ENCODE data around the gene IFT52. TPM values are rescaled to one million over a fixed set of nuclear protein-coding genes. Genes with fewer than 3 reads are reported as not detected.

IFT52 gene
- polyA plus RNA-seq, 3 donors = 17.6 to 28.1 (median 24.1) TPM

GRCh38 chr20:43563429-43563828 is 27.3 kb upstream of the IFT52 start:
- Mint-ChIP-seq H3K4me1 (peaks cover 15% of the 10 kb centered on the region), H3K27ac (peak overlapping the region in 1 of 7 donors; percentile 29)

GRCh38 chr20:43563991-43564390 is 26.7 kb upstream of the IFT52 start:
- Histone ChIP-seq H3K4me3 (replicated peaks in 1 of 3; ENCODE audit: low read depth in 2 of 3, low read length in 3 of 3) (no peak overlapping the region), H3K27me3 (ENCODE audit: control insufficient read depth in 2 of 2, insufficient read depth in 2 of 2, low read length in 2 of 2) (no peaks in the 10 kb centered on the region), H3K36me3 (replicated peaks in 1 of 2; ENCODE audit: control insufficient read depth in 1 of 2, insufficient read depth in 2 of 2, low read length in 2 of 2) (no peaks in the 10 kb centered on the region), H3K27ac (ENCODE audit: low read depth in 1 of 2, low read length in 2 of 2) (no peak overlapping the region), H3K79me2 (ENCODE audit: insufficient read depth, low read length) (no peaks in the 10 kb centered on the region), H3K4me2 (replicated peaks; ENCODE audit: extremely low read depth, low read length, poor library complexity, severe bottlenecking) (no peak overlapping the region), H4K20me1 (ENCODE audit: insufficient read depth, low read length) (no peaks in the 10 kb centered on the region), H3K9me3 (replicated peaks in 1 of 2; ENCODE audit: control insufficient read depth in 1 of 2, insufficient read depth in 1 of 2, low read length in 2 of 2) (no peaks in the 10 kb centered on the region), H2AFZ (ENCODE audit: insufficient read depth, low read depth, low read length, poor library complexity, severe bottlenecking) (no peak overlapping the region), H3K4me1 (ENCODE audit: control insufficient read depth in 1 of 2, insufficient read depth in 2 of 2, low read length in 2 of 2) (no peaks in the 10 kb centered on the region), H3K9ac (ENCODE audit: insufficient read depth, low read length, poor library complexity, severe bottlenecking) (no peak overlapping the region)
- Mint-ChIP-seq H3K36me3 (no peaks in the 10 kb centered on the region), H3K4me1 (peaks cover 10% of the 10 kb centered on the region), H3K27ac (peak overlapping the region in 1 of 7 donors; percentile 39), H3K4me3 (no peak overlapping the region), H3K9me3 (peaks cover 0 to 2% (median 0%) of the 10 kb centered on the region in 7 donors), H3K27me3 (ENCODE audit: low read depth in 3 of 3) (no peaks in the 10 kb centered on the region)
- no peak for DNase-seq
- TF ChIP-seq CTCF (IDR thresholded peaks at IDR 0.05) = no peak
- intact Hi-C loops (cut with micrococcal nuclease) = no loop called here
- 98% methylated on average over 7 of the region's 7 CpGs for WGBS (ENCODE audit: insufficient coverage)

More at GRCh38 chr20:43563429-43563828, 27.3 kb upstream of the IFT52 start:
- no peak overlapping the region for H3K4me2 ChIP-seq (replicated peaks; ENCODE audit: extremely low read depth, low read length, poor library complexity, severe bottlenecking)
- no peaks in the 10 kb centered on the region for H3K36me3 Mint-ChIP-seq
- no peaks in the 10 kb centered on the region for H4K20me1 ChIP-seq (ENCODE audit: insufficient read depth, low read length)
- peaks cover 3 to 6% of the 10 kb centered on the region in 2 donors for H3K4me1 ChIP-seq (ENCODE audit: control insufficient read depth in 1 of 2, insufficient read depth in 2 of 2, low read length in 2 of 2)
- 69% methylated on average over 3 of the region's 3 CpGs for WGBS (ENCODE audit: insufficient coverage)
- H3K9me3 Mint-ChIP-seq = peaks cover 0 to 2% (median 0%) of the 10 kb centered on the region in 7 donors
- intact Hi-C loops (cut with micrococcal nuclease) = no loop called here
- TF ChIP-seq CTCF (IDR thresholded peaks at IDR 0.05) = no peak
- H3K9ac ChIP-seq (ENCODE audit: insufficient read depth, low read length, poor library complexity, severe bottlenecking) = no peak overlapping the region
- H3K27me3 ChIP-seq (ENCODE audit: control insufficient read depth in 2 of 2, insufficient read depth in 2 of 2, low read length in 2 of 2) = no peaks in the 10 kb centered on the region
- H3K4me3 Mint-ChIP-seq = no peak overlapping the region
- no peak overlapping the region for H3K4me3 ChIP-seq (replicated peaks in 1 of 3; ENCODE audit: low read depth in 2 of 3, low read length in 3 of 3)
- DNase-seq = no peak
- no peak overlapping the region for H2AFZ ChIP-seq (ENCODE audit: insufficient read depth, low read depth, low read length, poor library complexity, severe bottlenecking)
- no peak overlapping the region for H3K27ac ChIP-seq (ENCODE audit: low read depth in 1 of 2, low read length in 2 of 2)
- H3K36me3 ChIP-seq (replicated peaks in 1 of 2; ENCODE audit: control insufficient read depth in 1 of 2, insufficient read depth in 2 of 2, low read length in 2 of 2) = no peaks in the 10 kb centered on the region
- no peaks in the 10 kb centered on the region for H3K9me3 ChIP-seq (replicated peaks in 1 of 2; ENCODE audit: control insufficient read depth in 1 of 2, insufficient read depth in 1 of 2, low read length in 2 of 2)
- H3K27me3 Mint-ChIP-seq (ENCODE audit: low read depth in 3 of 3) = peaks cover 0 to 2% (median 0%) of the 10 kb centered on the region in 3 donors
- no peaks in the 10 kb centered on the region for H3K79me2 ChIP-seq (ENCODE audit: insufficient read depth, low read length)

All from CD14-positive monocyte (primary cell).